ENCODE results near the gene TNFRSF8. TPM values are rescaled to one million over a fixed set of nuclear protein-coding genes. Genes with fewer than 3 reads are reported as not detected.

TNFRSF8 gene
- polyA plus RNA-seq, 1 experiment = 0.22 TPM

- no peak overlapping the region for H3K27ac ChIP-seq (ENCODE audit: low read depth, low read length)
- no peak for TF ChIP-seq CTCF (IDR thresholded peaks at IDR 0.05; ENCODE audit: low read depth, low read length)
- H3K9me3 ChIP-seq (ENCODE audit: control insufficient read depth, insufficient read depth, low read length) = peaks cover 10% of the 10 kb centered on the region
- ChIA-PET CTCF (interaction anchor here (0.7 to 1.0 kb wide), 3 partner anchors 27 to 64 kb away, joined by 3 to 6 read pairs (median 3); no protein-coding TSS in a partner anchor), POLR2A (interaction anchor here (0.6 to 0.8 kb wide), 2 partner anchors 167 to 168 kb away, joined by 4 read pairs; no protein-coding TSS in a partner anchor)
- H3K27me3 ChIP-seq (ENCODE audit: control insufficient read depth, insufficient read depth, low read length) = peaks cover 21% of the 10 kb centered on the region
- H3K4me3 ChIP-seq (ENCODE audit: low read depth, low read length) = no peak overlapping the region
- peak; percentile 76 for DNase-seq (ENCODE audit: low read depth, low spot score)
Observed at GRCh38 chr1:12075195-12076114, 12.4 kb downstream of the TNFRSF8 start.

GRCh38 chr1:12076425-12077005 is 13.4 kb downstream of the TNFRSF8 start:
- Histone ChIP-seq H3K9me3 (ENCODE audit: control insufficient read depth, insufficient read depth, low read length) (peaks cover 13% of the 10 kb centered on the region), H3K27me3 (ENCODE audit: control insufficient read depth, insufficient read depth, low read length) (peaks cover 21% of the 10 kb centered on the region), H3K27ac (ENCODE audit: low read depth, low read length) (no peak overlapping the region), H3K4me3 (ENCODE audit: low read depth, low read length) (no peak overlapping the region)
- ChIA-PET CTCF (interaction anchor here (0.7 to 1.0 kb wide), 3 partner anchors 26 to 63 kb away, joined by 3 to 6 read pairs (median 3); no protein-coding TSS in a partner anchor), POLR2A (interaction anchor here (0.6 kb wide), 1 partner anchor 168 kb away, joined by 4 read pairs; no protein-coding TSS in a partner anchor)
- DNase-seq (ENCODE audit: low read depth, low spot score) = no peak
- TF ChIP-seq CTCF (IDR thresholded peaks at IDR 0.05; ENCODE audit: low read depth, low read length) = no peak

- H3K27ac ChIP-seq (ENCODE audit: low read depth, low read length) = no peak overlapping the region
- CTCF ChIA-PET = interaction anchor here (0.7 to 2.4 kb wide), 12 partner anchors 8 to 169 kb away, joined by 3 to 27 read pairs (median 4); partner anchors contain the start of gene MIIP
- H3K27me3 ChIP-seq (ENCODE audit: control insufficient read depth, insufficient read depth, low read length) = peaks cover 14% of the 10 kb centered on the region
- no peak for TF ChIP-seq CTCF (IDR thresholded peaks at IDR 0.05; ENCODE audit: low read depth, low read length)
- no peak for DNase-seq (ENCODE audit: low read depth, low spot score)
- peaks cover 19% of the 10 kb centered on the region for H3K9me3 ChIP-seq (ENCODE audit: control insufficient read depth, insufficient read depth, low read length)
- POLR2A ChIA-PET = interaction anchor here (1.0 kb wide), 1 partner anchor 170 kb away, joined by 3 read pairs; no protein-coding TSS in a partner anchor
- H3K4me3 ChIP-seq (ENCODE audit: low read depth, low read length) = no peak overlapping the region
Observed at GRCh38 chr1:12078575-12078937, 15.5 kb downstream of the TNFRSF8 start.

- ChIA-PET CTCF (interaction anchor here (0.7 to 2.4 kb wide), 28 partner anchors 8 to 171 kb away, joined by 3 to 27 read pairs (median 4); partner anchors contain the start of genes MIIP and TNFRSF8), POLR2A (interaction anchor here (0.7 to 1.4 kb wide), 6 partner anchors 28 to 171 kb away, joined by 3 to 8 read pairs (median 6); partner anchors contain the start of gene MIIP)
- TF ChIP-seq CTCF (IDR thresholded peaks at IDR 0.05; ENCODE audit: low read depth, low read length) = peak; percentile 75
Observed at GRCh38 chr1:12078938-12079861, 16.1 kb downstream of the TNFRSF8 start.

More at GRCh38 chr1:12078938-12079861, 16.1 kb downstream of the TNFRSF8 start:
- Histone ChIP-seq H3K27me3 (ENCODE audit: control insufficient read depth, insufficient read depth, low read length) (peaks cover 9% of the 10 kb centered on the region), H3K27ac (ENCODE audit: low read depth, low read length) (no peak overlapping the region), H3K9me3 (ENCODE audit: control insufficient read depth, insufficient read depth, low read length) (peaks cover 19% of the 10 kb centered on the region), H3K4me3 (ENCODE audit: low read depth, low read length) (no peak overlapping the region)
- peak; percentile 13 for DNase-seq (ENCODE audit: low read depth, low spot score)
